GM12801 (cell line): Measurements from ENCODE around the gene PPP2R5A.

ENCODE experiments used
- TF ChIP-seq, protein P1 (sequence below): IDR thresholded peaks from one replicate; pipeline ENCODE4 v1.5.1; 2011; ENCODE audit warnings: control low read depth; ENCODE audit not compliant: insufficient read length; ENCODE audit errors: extremely low read depth

The PPP2R5A gene

GRCh38 chr1:212242288-212242984 is 42.8 kb upstream of the PPP2R5A start:
- TF ChIP-seq, protein P1, sequence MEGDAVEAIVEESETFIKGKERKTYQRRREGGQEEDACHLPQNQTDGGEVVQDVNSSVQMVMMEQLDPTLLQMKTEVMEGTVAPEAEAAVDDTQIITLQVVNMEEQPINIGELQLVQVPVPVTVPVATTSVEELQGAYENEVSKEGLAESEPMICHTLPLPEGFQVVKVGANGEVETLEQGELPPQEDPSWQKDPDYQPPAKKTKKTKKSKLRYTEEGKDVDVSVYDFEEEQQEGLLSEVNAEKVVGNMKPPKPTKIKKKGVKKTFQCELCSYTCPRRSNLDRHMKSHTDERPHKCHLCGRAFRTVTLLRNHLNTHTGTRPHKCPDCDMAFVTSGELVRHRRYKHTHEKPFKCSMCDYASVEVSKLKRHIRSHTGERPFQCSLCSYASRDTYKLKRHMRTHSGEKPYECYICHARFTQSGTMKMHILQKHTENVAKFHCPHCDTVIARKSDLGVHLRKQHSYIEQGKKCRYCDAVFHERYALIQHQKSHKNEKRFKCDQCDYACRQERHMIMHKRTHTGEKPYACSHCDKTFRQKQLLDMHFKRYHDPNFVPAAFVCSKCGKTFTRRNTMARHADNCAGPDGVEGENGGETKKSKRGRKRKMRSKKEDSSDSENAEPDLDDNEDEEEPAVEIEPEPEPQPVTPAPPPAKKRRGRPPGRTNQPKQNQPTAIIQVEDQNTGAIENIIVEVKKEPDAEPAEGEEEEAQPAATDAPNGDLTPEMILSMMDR: no peak

DNA sequence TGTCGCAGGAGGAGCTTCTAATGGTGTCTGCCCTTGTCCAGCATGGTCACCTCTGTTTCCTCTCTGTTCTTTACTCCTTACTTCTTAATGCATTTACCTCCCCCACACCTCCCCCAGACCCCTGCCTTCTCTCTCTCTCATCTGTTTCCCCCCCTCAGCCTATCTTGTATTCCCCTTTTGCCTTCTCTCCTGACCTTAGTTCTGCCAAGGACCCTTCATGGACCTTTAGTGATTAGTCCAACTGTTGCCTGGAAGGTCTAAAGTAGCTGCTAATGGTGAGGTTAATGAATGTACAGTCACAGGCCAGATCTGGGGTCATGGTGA is 42.3 kb upstream of the PPP2R5A start:
- TF ChIP-seq, protein P1: no peak

DNA sequence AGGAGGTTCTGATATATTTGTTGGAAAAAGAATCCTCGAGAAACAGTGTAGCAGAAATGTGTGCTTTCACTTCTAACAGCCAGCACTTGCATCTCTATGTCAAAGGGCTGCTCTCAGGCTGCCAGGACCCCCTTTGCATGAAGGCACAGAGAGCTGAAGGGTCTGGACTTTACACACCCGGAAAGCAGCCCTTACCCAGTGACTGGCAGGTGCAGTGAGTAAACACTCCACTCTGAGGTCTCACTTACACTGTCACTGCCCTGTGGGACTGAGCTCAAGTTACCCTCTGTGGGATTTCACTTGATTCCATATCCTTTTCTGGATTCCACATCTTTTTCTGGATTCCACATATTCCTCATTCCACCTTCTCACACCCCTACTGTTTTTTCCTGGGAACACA is 40.8 kb upstream of the PPP2R5A start:
- TF ChIP-seq, protein P1: no peak

- TF ChIP-seq, protein P1: no peak
Measured at GRCh38 chr1:212247179-212247721, 38.0 kb upstream of the PPP2R5A start.

DNA sequence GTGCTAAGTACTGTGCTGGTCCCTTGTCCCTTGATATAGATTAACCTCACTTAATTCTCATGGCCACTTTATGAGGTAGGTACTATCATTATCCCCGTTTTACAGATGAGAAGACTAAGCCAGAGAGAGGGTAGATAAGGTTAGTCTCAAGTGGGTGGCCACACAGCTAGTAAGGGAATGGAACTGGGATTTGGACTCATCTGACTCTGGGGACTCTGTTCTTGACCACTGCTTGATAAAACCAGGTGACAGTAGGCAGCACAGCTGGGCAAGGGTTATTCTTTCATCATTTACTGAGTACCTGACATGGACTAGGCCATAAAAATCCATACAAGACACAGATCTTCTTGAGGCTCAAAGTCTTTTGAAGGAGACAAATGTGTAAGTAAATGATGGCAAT is 37.2 kb upstream of the PPP2R5A start:
- TF ChIP-seq, protein P1: no peak

GRCh38 chr1:212254853-212255363 is 30.3 kb upstream of the PPP2R5A start:
- TF ChIP-seq, protein P1: no peak

- TF ChIP-seq, protein P1: no peak
Measured at GRCh38 chr1:212255705-212256307, 29.4 kb upstream of the PPP2R5A start.
